HepG2 (cell line): ENCODE results near the gene IL22RA1. TPM values are rescaled to one million over a fixed set of nuclear protein-coding genes. Genes with fewer than 3 reads are reported as not detected.

ENCODE experiments used
- ATF6 ChIP-seq: sonication (generic); formaldehyde crosslinking; conservative IDR thresholded peaks from 2 replicates; pipeline ENCODE4 v1.4.0; 2020; ENCODE audit warnings: missing genetic modification reagents
- ETS1 ChIP-seq: sonication (generic); formaldehyde crosslinking; IDR thresholded peaks from 2 replicates; pipeline ENCODE4 v1.4.0; 2020; ENCODE audit warnings: missing genetic modification reagents
- FOXA3 ChIP-seq: IDR thresholded peaks from 2 replicates; pipeline ENCODE4 v1.6.1; 2016; ENCODE audit warnings: missing genetic modification reagents, missing compliant biosample characterization
- HDAC1 ChIP-seq: sonication (generic); formaldehyde crosslinking; IDR thresholded peaks from 2 replicates; pipeline ENCODE4 v1.5.1; 2020; ENCODE audit warnings: mild to moderate bottlenecking, missing genetic modification reagents
- HMGA1 ChIP-seq: sonication (generic); formaldehyde crosslinking; conservative IDR thresholded peaks from 2 replicates; pipeline ENCODE4 v1.4.0; 2020; ENCODE audit warnings: missing genetic modification reagents
- KMT2A ChIP-seq: sonication (generic); formaldehyde crosslinking; IDR thresholded peaks from 2 replicates; pipeline ENCODE4 v1.4.0; 2020; ENCODE audit warnings: missing genetic modification reagents
- NR0B2 ChIP-seq: sonication (generic); formaldehyde crosslinking; IDR thresholded peaks from 2 replicates; pipeline ENCODE4 v1.4.0; 2020; ENCODE audit warnings: mild to moderate bottlenecking, missing genetic modification reagents
- ONECUT2 ChIP-seq: sonication (generic); formaldehyde crosslinking; IDR thresholded peaks from 2 replicates; pipeline ENCODE4 v1.4.0; 2020; ENCODE audit warnings: missing genetic modification reagents
- PLSCR1 ChIP-seq: sonication (generic); formaldehyde crosslinking; IDR thresholded peaks from 2 replicates; pipeline ENCODE4 v1.5.0; 2020; ENCODE audit warnings: missing genetic modification reagents, mild to moderate bottlenecking, borderline replicate concordance
- SETDB1 ChIP-seq: sonication (generic); formaldehyde crosslinking; IDR thresholded peaks from 2 replicates; pipeline ENCODE4 v1.5.1; 2020; ENCODE audit warnings: missing genetic modification reagents, mild to moderate bottlenecking, borderline replicate concordance
- TFDP1 ChIP-seq: IDR thresholded peaks from 2 replicates; pipeline ENCODE4 v1.6.1; 2016; ENCODE audit warnings: missing compliant biosample characterization, missing genetic modification reagents, borderline replicate concordance
- ZBTB10 ChIP-seq: sonication (generic); formaldehyde crosslinking; IDR thresholded peaks from 2 replicates; pipeline ENCODE4 v1.4.0; 2020; ENCODE audit warnings: missing genetic modification reagents, borderline replicate concordance
- ZNF282 ChIP-seq: fragments of 450-650 bp; IDR thresholded peaks from 2 replicates; pipeline ENCODE4 v1.6.1; 2018; ENCODE audit not compliant: partially characterized antibody
- ZNF33B ChIP-seq: sonication (generic); formaldehyde crosslinking; IDR thresholded peaks from 2 replicates; pipeline ENCODE4 v1.5.1; 2020; ENCODE audit warnings: mild to moderate bottlenecking, missing genetic modification reagents
- ZNF468 ChIP-seq: sonication (generic); formaldehyde crosslinking; IDR thresholded peaks from 2 replicates; pipeline ENCODE4 v1.8.0; 2022; ENCODE audit warnings: mild to moderate bottlenecking, moderate library complexity, missing genetic modification reagents
- ZNF558 ChIP-seq: sonication (generic); formaldehyde crosslinking; IDR thresholded peaks from 2 replicates; pipeline ENCODE4 v1.9.0; 2022; ENCODE audit warnings: mild to moderate bottlenecking, missing genetic modification reagents, borderline replicate concordance
- ZNF749 ChIP-seq: sonication (generic); formaldehyde crosslinking; IDR thresholded peaks from 2 replicates; pipeline ENCODE4 v1.8.0; 2022; ENCODE audit warnings: mild to moderate bottlenecking, missing genetic modification reagents, moderate library complexity, borderline replicate concordance
- ZNF775 ChIP-seq: sonication (generic); formaldehyde crosslinking; IDR thresholded peaks from 2 replicates; pipeline ENCODE4 v1.4.0; 2020; ENCODE audit warnings: missing genetic modification reagents, mild to moderate bottlenecking, moderate library complexity, borderline replicate concordance
- ZNF777 ChIP-seq: sonication (generic); formaldehyde crosslinking; IDR thresholded peaks from 2 replicates; pipeline ENCODE4 v1.4.0; 2020; ENCODE audit warnings: missing genetic modification reagents
- ZSCAN12 ChIP-seq: sonication (generic); formaldehyde crosslinking; IDR thresholded peaks from 2 replicates; pipeline ENCODE4 v1.9.0; 2021; ENCODE audit warnings: mild to moderate bottlenecking, missing genetic modification reagents
- ZSCAN31 ChIP-seq: sonication (generic); formaldehyde crosslinking; IDR thresholded peaks from 2 replicates; pipeline ENCODE4 v1.5.0; 2020; ENCODE audit warnings: low read depth, mild to moderate bottlenecking, missing genetic modification reagents
- polyA plus RNA-seq, 8 experiments: library from polyadenylated mRNA; depleted of rRNA in 3 of 8; stranded (reverse) in 7 of 8; unstranded in 1 of 8; fragments of >200 nt; fragmentation: Illumina TruSeq in 4 of 8; extraction: Trizol in 4 of 8; gene quantifications; 2 replicates each; pipeline versions ENCODE4 v1.2.1 to v1.2.3, GENCODE V29; 2011 to 2016; ENCODE audit warnings: low read depth in 4 of 8, missing spikeins in 1 of 8, mixed read lengths in 1 of 8; ENCODE audit not compliant: insufficient read depth in 1 of 8
- total RNA-seq, 5 experiments: library from RNA; depleted of rRNA; stranded (reverse); fragments of >200 nt; fragmentation: Illumina TruSeq; extraction: Trizol; gene quantifications; 2 replicates each; pipeline ENCODE4 v1.2.3, GENCODE V29; 2016; ENCODE audit warnings: low read depth in 1 of 5

The IL22RA1 gene
- total and polyA plus RNA-seq, 2 of the 13 experiments (the other 11 are each of a cell fraction or from before 2014, with no cell fraction given), result 4.4 to 10.2 TPM

GRCh38 chr1:24118410-24119242 lies 24.3 kb downstream of the IL22RA1 start (continued):
- TF ChIP-seq ZSCAN31 (CRISPR knock-in tag) (no peak), ZNF282 (no peak), ZNF749 (CRISPR knock-in tag) (no peak), KMT2A (CRISPR knock-in tag) (no peak), ZBTB10 (no peak), ZNF468 (CRISPR knock-in tag) (no peak), ZNF33B (CRISPR knock-in tag) (no peak), ZSCAN12 (no peak), FOXA3 (peak; percentile 82), NR0B2 (CRISPR knock-in tag) (no peak), ZNF777 (CRISPR knock-in tag) (no peak), ONECUT2 (no peak), ZNF775 (no peak), HDAC1 (CRISPR knock-in tag) (peak; percentile 86), ETS1 (CRISPR knock-in tag) (0 out of 2 replicates have a peak, but pooled peaks have one; percentile 23), PLSCR1 (CRISPR knock-in tag) (no peak), ZNF558 (no peak), ATF6 (no peak), SETDB1 (CRISPR knock-in tag) (no peak), TFDP1 (CRISPR knock-in tag) (no peak; the same call in 1 of the 2 replicates), HMGA1 (CRISPR knock-in tag) (no peak)
